Measurements from ENCODE around the gene VSTM4. TPM values are rescaled to one million over a fixed set of nuclear protein-coding genes. Genes with fewer than 3 reads are reported as not detected.

VSTM4 gene
- total RNA-seq, 2 donors from 2014 or later, result 1.2 to 3.1 TPM

GRCh38 chr10:49157229-49157628, 41.9 kb upstream of the VSTM4 start:
- TF ChIP-seq CTCF (IDR thresholded peaks at IDR 0.05), result no peak
- no peak for DNase-seq
- Histone ChIP-seq H3K9me3 (no peaks in the 10 kb centered on the region), H3K4me1 (no peaks in the 10 kb centered on the region), H3K4me3 (no peak overlapping the region), H3K27me3 (no peaks in the 10 kb centered on the region), H3K36me3 (no peaks in the 10 kb centered on the region), H3K27ac (no peak overlapping the region), H3K9ac (ENCODE audit: low read depth in 2 of 2, low read length in 2 of 2) (no peak overlapping the region)
- intact Hi-C loops (cut with DNase I), result no loop called here

- H3K36me3 ChIP-seq, result no peaks in the 10 kb centered on the region
- no peaks in the 10 kb centered on the region for H3K4me1 ChIP-seq
- DNase-seq, result no peak
- no peak overlapping the region for H3K9ac ChIP-seq (ENCODE audit: low read depth in 2 of 2, low read length in 2 of 2)
- no peak overlapping the region for H3K27ac ChIP-seq
- H3K9me3 ChIP-seq, result no peaks in the 10 kb centered on the region
- intact Hi-C loops (cut with DNase I), result no loop called here
- no peak overlapping the region for H3K4me3 ChIP-seq
- no peak for TF ChIP-seq CTCF (IDR thresholded peaks at IDR 0.05)
- no peaks in the 10 kb centered on the region for H3K27me3 ChIP-seq
Observed at GRCh38 chr10:49154641-49155040, 39.3 kb upstream of the VSTM4 start.

GRCh38 chr10:49153971-49154370, 38.6 kb upstream of the VSTM4 start:
- Histone ChIP-seq H3K4me3 (no peak overlapping the region), H3K27ac (no peak overlapping the region), H3K9ac (ENCODE audit: low read depth in 2 of 2, low read length in 2 of 2) (no peak overlapping the region), H3K4me1 (no peaks in the 10 kb centered on the region), H3K36me3 (no peaks in the 10 kb centered on the region), H3K27me3 (no peaks in the 10 kb centered on the region), H3K9me3 (no peaks in the 10 kb centered on the region)
- DNase-seq, result no peak
- no peak for TF ChIP-seq CTCF (IDR thresholded peaks at IDR 0.05)
- intact Hi-C loops (cut with DNase I), result no loop called here

- TF ChIP-seq CTCF (IDR thresholded peaks at IDR 0.05), result no peak
- H3K27ac ChIP-seq, result no peak overlapping the region
- no peak overlapping the region for H3K9ac ChIP-seq (ENCODE audit: low read depth in 2 of 2, low read length in 2 of 2)
- no peaks in the 10 kb centered on the region for H3K4me1 ChIP-seq
- intact Hi-C loops (cut with DNase I), result no loop called here
- no peak for DNase-seq
- no peaks in the 10 kb centered on the region for H3K9me3 ChIP-seq
- H3K36me3 ChIP-seq, result no peaks in the 10 kb centered on the region
- no peak overlapping the region for H3K4me3 ChIP-seq
- H3K27me3 ChIP-seq, result no peaks in the 10 kb centered on the region
Observed at GRCh38 chr10:49153115-49153514, 37.8 kb upstream of the VSTM4 start.

GRCh38 chr10:49152663-49153062, 37.3 kb upstream of the VSTM4 start:
- Histone ChIP-seq H3K4me3 (no peak overlapping the region), H3K27ac (no peak overlapping the region), H3K9ac (ENCODE audit: low read depth in 2 of 2, low read length in 2 of 2) (no peak overlapping the region), H3K27me3 (no peaks in the 10 kb centered on the region), H3K4me1 (no peaks in the 10 kb centered on the region), H3K9me3 (no peaks in the 10 kb centered on the region), H3K36me3 (no peaks in the 10 kb centered on the region)
- TF ChIP-seq CTCF (IDR thresholded peaks at IDR 0.05), result no peak
- no peak for DNase-seq
- intact Hi-C loops (cut with DNase I), result no loop called here

- H3K9ac ChIP-seq (ENCODE audit: low read depth in 2 of 2, low read length in 2 of 2), result no peak overlapping the region
- H3K4me3 ChIP-seq, result no peak overlapping the region
- no peak for TF ChIP-seq CTCF (IDR thresholded peaks at IDR 0.05)
- no peak for DNase-seq
- intact Hi-C loops (cut with DNase I), result no loop called here
- H3K36me3 ChIP-seq, result no peaks in the 10 kb centered on the region
- no peak overlapping the region for H3K27ac ChIP-seq
- no peaks in the 10 kb centered on the region for H3K27me3 ChIP-seq
- no peaks in the 10 kb centered on the region for H3K4me1 ChIP-seq
- no peaks in the 10 kb centered on the region for H3K9me3 ChIP-seq
Observed at GRCh38 chr10:49152037-49152436, 36.7 kb upstream of the VSTM4 start.
